ENCODE results near the gene MTMR6. TPM values are rescaled to one million over a fixed set of nuclear protein-coding genes. Genes with fewer than 3 reads are reported as not detected.
"Not testable (repeated sequence)": the region's sequence is repeated elsewhere in the genome, so short reads cannot be mapped to it uniquely, and the experiment has no call there.

The MTMR6 gene
- total RNA-seq, 1 experiment from 2014 or later = 28.9 TPM

- DNase-seq (ENCODE audit: low spot score) = no peak
- intact Hi-C loops (cut with micrococcal nuclease; ENCODE audit: unreplicated experiment) = no loop called here
- TF ChIP-seq CTCF (conservative IDR thresholded peaks at IDR 0.05; ENCODE audit: low read depth, low read length) (no peak), EZH2 (IDR thresholded peaks at IDR 0.05; ENCODE audit: borderline replicate concordance, low read depth, low read length, poor library complexity, severe bottlenecking) (no peak)
- ChIA-PET POLR2A (ENCODE audit: low non-redundant PET) (no interaction called here), CTCF (no interaction called here)
- H3K27ac ChIP-seq (ENCODE audit: low read depth, low read length, poor library complexity, severe bottlenecking) = no peak overlapping the region
- BruUV-seq (replicated peaks) = no TSS peak
- H3K4me3 ChIP-seq (ENCODE audit: low read depth, low read length, poor library complexity, severe bottlenecking) = no peak overlapping the region
- H3K4me1 ChIP-seq (ENCODE audit: insufficient read depth, low read length, poor library complexity, severe bottlenecking) = no peaks in the 10 kb centered on the region
- H3K36me3 ChIP-seq (ENCODE audit: insufficient read depth, low read length, poor library complexity, severe bottlenecking) = peaks cover 93% of the 10 kb centered on the region
- no peaks in the 10 kb centered on the region for H3K9me3 ChIP-seq (ENCODE audit: low read depth, low read length, poor library complexity, severe bottlenecking)
- no peaks in the 10 kb centered on the region for H3K27me3 ChIP-seq (replicated peaks; ENCODE audit: insufficient read depth, low read depth, low read length, poor library complexity)
These were observed 42.4 kb upstream of the MTMR6 start for GRCh38 chr13:25329706-25330105.

- intact Hi-C loops (cut with micrococcal nuclease; ENCODE audit: unreplicated experiment) = no loop called here
- Histone ChIP-seq H3K36me3 (ENCODE audit: insufficient read depth, low read length, poor library complexity, severe bottlenecking) (peaks cover 93% of the 10 kb centered on the region), H3K27ac (ENCODE audit: low read depth, low read length, poor library complexity, severe bottlenecking) (no peak overlapping the region), H3K4me1 (ENCODE audit: insufficient read depth, low read length, poor library complexity, severe bottlenecking) (peaks cover 6% of the 10 kb centered on the region), H3K4me3 (ENCODE audit: low read depth, low read length, poor library complexity, severe bottlenecking) (no peak overlapping the region), H3K27me3 (replicated peaks; ENCODE audit: insufficient read depth, low read depth, low read length, poor library complexity) (no peaks in the 10 kb centered on the region), H3K9me3 (ENCODE audit: low read depth, low read length, poor library complexity, severe bottlenecking) (no peaks in the 10 kb centered on the region)
- POLR2A ChIA-PET (ENCODE audit: low non-redundant PET) = interaction anchor here (0.7 kb wide), 1 partner anchor 10 kb away, joined by 11 read pairs; no protein-coding TSS in a partner anchor
- CTCF ChIA-PET = no interaction called here
- no peak for DNase-seq (ENCODE audit: low spot score)
- TF ChIP-seq EZH2 (IDR thresholded peaks at IDR 0.05; ENCODE audit: borderline replicate concordance, low read depth, low read length, poor library complexity, severe bottlenecking) (no peak), CTCF (conservative IDR thresholded peaks at IDR 0.05; ENCODE audit: low read depth, low read length) (no peak)
- no TSS peak for BruUV-seq (replicated peaks)
These were observed 36.8 kb upstream of the MTMR6 start for GRCh38 chr13:25324100-25324499.

GRCh38 chr13:25319771-25320170 lies 32.5 kb upstream of the MTMR6 start:
- Histone ChIP-seq H3K27ac (ENCODE audit: low read depth, low read length, poor library complexity, severe bottlenecking) (no peak overlapping the region), H3K27me3 (replicated peaks; ENCODE audit: insufficient read depth, low read depth, low read length, poor library complexity) (no peaks in the 10 kb centered on the region), H3K9me3 (ENCODE audit: low read depth, low read length, poor library complexity, severe bottlenecking) (no peaks in the 10 kb centered on the region), H3K36me3 (ENCODE audit: insufficient read depth, low read length, poor library complexity, severe bottlenecking) (peaks cover 89% of the 10 kb centered on the region), H3K4me3 (ENCODE audit: low read depth, low read length, poor library complexity, severe bottlenecking) (no peak overlapping the region), H3K4me1 (ENCODE audit: insufficient read depth, low read length, poor library complexity, severe bottlenecking) (peaks cover 6% of the 10 kb centered on the region)
- TF ChIP-seq CTCF (conservative IDR thresholded peaks at IDR 0.05; ENCODE audit: low read depth, low read length) (no peak), EZH2 (IDR thresholded peaks at IDR 0.05; ENCODE audit: borderline replicate concordance, low read depth, low read length, poor library complexity, severe bottlenecking) (no peak)
- CTCF ChIA-PET = no interaction called here
- no peak for DNase-seq (ENCODE audit: low spot score)
- no TSS peak for BruUV-seq (replicated peaks)
- POLR2A ChIA-PET (ENCODE audit: low non-redundant PET) = interaction anchor here (0.6 kb wide), 1 partner anchor 67 kb away, joined by 3 read pairs; no protein-coding TSS in a partner anchor
- intact Hi-C loops (cut with micrococcal nuclease; ENCODE audit: unreplicated experiment) = no loop called here

GRCh38 chr13:25318946-25319345 lies 31.7 kb upstream of the MTMR6 start:
- CTCF ChIA-PET = not testable (repeated sequence)

More at GRCh38 chr13:25318946-25319345, 31.7 kb upstream of the MTMR6 start:
- H3K27me3 ChIP-seq (replicated peaks; ENCODE audit: insufficient read depth, low read depth, low read length, poor library complexity); BruUV-seq (replicated peaks); H3K4me1 ChIP-seq (ENCODE audit: insufficient read depth, low read length, poor library complexity, severe bottlenecking); H3K4me3 ChIP-seq (ENCODE audit: low read depth, low read length, poor library complexity, severe bottlenecking); DNase-seq (ENCODE audit: low spot score); H3K9me3 ChIP-seq (ENCODE audit: low read depth, low read length, poor library complexity, severe bottlenecking); intact Hi-C loops (cut with micrococcal nuclease; ENCODE audit: unreplicated experiment); POLR2A ChIA-PET (ENCODE audit: low non-redundant PET): not testable (repeated sequence)
- Histone ChIP-seq H3K36me3 (ENCODE audit: insufficient read depth, low read length, poor library complexity, severe bottlenecking) (peaks cover 89% of the 10 kb centered on the region), H3K27ac (ENCODE audit: low read depth, low read length, poor library complexity, severe bottlenecking) (peak overlapping the region; percentile 31)
